ENCODE data around the gene GAREM1.

GAREM1 gene

GRCh38 chr18:32372381-32373061, 98.2 kb downstream of the GAREM1 start:
- CTCF ChIA-PET = interaction anchor here (1.3 kb wide), 1 partner anchor 19 kb away, joined by 3 read pairs; no protein-coding TSS in a partner anchor

GRCh38 chr18:32372047-32372380, 98.7 kb downstream of the GAREM1 start:
- no peak overlapping the region for H3K4me3 ChIP-seq (ENCODE audit: low read depth, low read length)
- ChIA-PET POLR2A (no interaction called here), CTCF (interaction anchor here (1.3 kb wide), 1 partner anchor 19 kb away, joined by 3 read pairs; no protein-coding TSS in a partner anchor)
- no peak for DNase-seq (ENCODE audit: low read depth, low spot score)
- no peak for TF ChIP-seq CTCF (IDR thresholded peaks at IDR 0.05; ENCODE audit: insufficient read depth, low read length, missing control alignments)

More at GRCh38 chr18:32372381-32373061, 98.2 kb downstream of the GAREM1 start:
- POLR2A ChIA-PET = no interaction called here
- TF ChIP-seq CTCF (IDR thresholded peaks at IDR 0.05; ENCODE audit: insufficient read depth, low read length, missing control alignments) = no peak
- no peak overlapping the region for H3K4me3 ChIP-seq (ENCODE audit: low read depth, low read length)
- no peak for DNase-seq (ENCODE audit: low read depth, low spot score)

- POLR2A ChIA-PET = no interaction called here
- no peak for DNase-seq (ENCODE audit: low read depth, low spot score)
- no peak for TF ChIP-seq CTCF (IDR thresholded peaks at IDR 0.05; ENCODE audit: insufficient read depth, low read length, missing control alignments)
- H3K4me3 ChIP-seq (ENCODE audit: low read depth, low read length) = no peak overlapping the region
- CTCF ChIA-PET = interaction anchor here (1.3 kb wide), 1 partner anchor 18 kb away, joined by 3 read pairs; no protein-coding TSS in a partner anchor
These were observed 99.3 kb downstream of the GAREM1 start for GRCh38 chr18:32371384-32371783.

- no peak for DNase-seq (ENCODE audit: low read depth, low spot score)
- POLR2A ChIA-PET = no interaction called here
- CTCF ChIA-PET = interaction anchor here (1.5 kb wide), 1 partner anchor 97 kb away, joined by 3 read pairs; no protein-coding TSS in a partner anchor
These were observed 101.7 kb downstream of the GAREM1 start for GRCh38 chr18:32368991-32369390.

GRCh38 chr18:32368170-32368569, 102.5 kb downstream of the GAREM1 start:
- CTCF ChIA-PET = interaction anchor here (1.5 kb wide), 2 partner anchors 10 to 96 kb away, joined by 3 to 5 read pairs; no protein-coding TSS in a partner anchor
- H3K4me3 ChIP-seq (ENCODE audit: low read depth, low read length) = no peak overlapping the region
- POLR2A ChIA-PET = no interaction called here
- no peak for TF ChIP-seq CTCF (IDR thresholded peaks at IDR 0.05; ENCODE audit: insufficient read depth, low read length, missing control alignments)
- no peak for DNase-seq (ENCODE audit: low read depth, low spot score)

More at GRCh38 chr18:32368991-32369390, 101.7 kb downstream of the GAREM1 start:
- no peak for TF ChIP-seq CTCF (IDR thresholded peaks at IDR 0.05; ENCODE audit: insufficient read depth, low read length, missing control alignments)
- H3K4me3 ChIP-seq (ENCODE audit: low read depth, low read length) = no peak overlapping the region

GRCh38 chr18:32366586-32367538, 103.8 kb downstream of the GAREM1 start:
- CTCF ChIA-PET = interaction anchor here (0.6 to 1.6 kb wide), 3 partner anchors 9 to 95 kb away, joined by 3 to 5 read pairs (median 5); no protein-coding TSS in a partner anchor
- POLR2A ChIA-PET = no interaction called here
- TF ChIP-seq CTCF (IDR thresholded peaks at IDR 0.05; ENCODE audit: insufficient read depth, low read length, missing control alignments) = no peak
- no peak overlapping the region for H3K4me3 ChIP-seq (ENCODE audit: low read depth, low read length)
- DNase-seq (ENCODE audit: low read depth, low spot score) = no peak

Measured in AG04449 (cell line).